Embryonic facial prominence (tissue), 1 donor: ENCODE data around the gene KCNMA1.

ENCODE experiments used
- DNase-seq: peaks from one replicate; pipeline ENCODE4 v3.0.0-alpha.2; 2016; ENCODE audit errors: extremely low spot score

KCNMA1 gene

GRCh38 chr10:77338143-77338542, 299.5 kb downstream of the KCNMA1 start:
- DNase-seq: no peak

- DNase-seq: no peak
Observed at GRCh38 chr10:77334501-77334900, 303.1 kb downstream of the KCNMA1 start.

DNA sequence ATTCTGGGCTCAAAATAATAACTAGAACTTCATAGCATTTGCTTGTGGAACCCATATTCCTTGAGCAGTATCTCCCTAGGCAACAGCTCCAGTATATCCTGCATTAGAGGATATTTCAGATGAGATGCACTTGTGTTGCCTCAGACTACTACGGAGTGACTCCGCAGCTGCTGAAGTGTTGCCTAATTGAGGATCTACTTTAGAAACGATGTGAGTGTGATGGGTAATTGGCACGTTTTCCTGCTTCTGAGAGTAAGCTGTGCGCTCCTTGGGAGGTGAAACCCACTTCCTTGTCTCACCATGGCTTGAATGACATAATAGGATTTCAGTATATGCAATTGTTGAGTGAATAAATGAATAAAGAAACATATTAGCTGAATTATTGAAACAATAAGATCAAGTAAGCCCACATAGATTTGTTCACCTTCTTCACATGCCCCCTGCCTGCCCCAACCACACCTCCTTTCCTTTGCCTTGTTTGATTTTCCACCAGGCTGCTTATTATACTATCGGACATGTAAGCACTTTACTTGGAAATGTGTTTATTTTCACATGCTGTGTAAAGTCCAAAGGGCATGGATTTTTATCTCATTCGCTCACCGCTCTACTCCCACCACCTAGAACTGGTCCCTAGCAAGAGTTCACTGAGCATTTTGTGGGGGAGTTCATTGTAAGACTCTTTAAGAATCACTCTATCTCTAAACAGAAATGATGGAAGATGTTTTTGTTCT, 303.8 kb downstream of the KCNMA1 start:
- no peak for DNase-seq

DNA sequence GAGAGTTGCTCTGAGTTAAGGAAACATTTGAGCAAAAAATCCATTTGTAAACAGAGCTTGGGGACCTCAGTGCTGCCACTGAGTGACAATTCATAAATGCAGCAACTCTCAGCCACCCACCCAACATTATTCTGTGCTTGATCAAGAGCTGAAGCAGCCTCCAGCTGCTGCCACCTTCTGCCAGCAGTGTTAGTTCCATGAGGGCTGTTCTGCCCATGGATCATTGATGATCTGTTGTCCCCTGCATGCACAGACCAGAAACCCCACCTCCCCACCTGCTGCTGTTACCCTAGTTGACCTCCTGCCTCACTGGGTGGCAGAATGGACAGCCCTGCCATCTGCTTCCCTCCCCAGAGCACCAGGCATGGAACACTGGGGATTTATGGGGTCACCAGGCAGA, 305.4 kb downstream of the KCNMA1 start:
- no peak for DNase-seq

DNA sequence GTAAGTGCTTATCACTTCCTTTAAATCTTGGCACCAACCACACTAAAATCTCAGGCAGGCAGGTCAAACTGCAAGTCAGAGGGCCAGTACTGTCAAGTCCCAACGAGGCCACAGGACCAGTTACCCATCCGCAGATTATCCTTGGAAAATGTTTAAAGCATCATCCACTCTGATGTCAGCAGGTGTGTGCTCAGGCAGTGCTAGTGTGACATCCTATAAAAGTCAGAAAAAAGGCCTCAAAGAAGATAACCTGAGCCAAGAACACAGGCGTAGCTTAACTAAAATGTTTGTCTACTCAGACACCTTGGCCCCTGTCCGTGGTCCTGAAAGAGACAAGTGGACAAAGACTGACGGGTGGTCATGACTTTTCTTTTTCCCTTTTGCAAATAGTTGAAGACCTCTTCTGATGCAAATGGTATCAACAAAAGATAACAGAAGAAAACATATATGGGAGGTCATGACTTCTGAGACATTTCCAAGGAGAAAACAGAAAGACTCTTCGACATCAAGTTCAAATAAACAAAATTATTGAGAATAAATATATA, 309.3 kb downstream of the KCNMA1 start:
- no peak for DNase-seq

DNA sequence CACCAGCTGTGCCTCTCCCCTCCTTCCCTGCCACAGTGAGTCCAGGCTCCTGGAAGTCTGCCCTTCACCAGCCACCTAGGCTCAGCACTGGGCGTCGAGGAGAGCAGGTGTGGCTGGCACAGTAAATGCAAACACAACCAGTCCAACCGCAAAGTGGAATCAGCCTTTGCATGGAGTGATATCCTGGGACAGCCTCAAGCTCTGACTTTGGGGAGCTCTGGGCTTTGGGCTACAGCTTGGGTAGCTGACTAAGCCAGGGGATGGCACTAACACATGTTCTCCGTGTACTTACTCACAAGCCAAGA, 312.4 kb downstream of the KCNMA1 start:
- DNase-seq: no peak

DNA sequence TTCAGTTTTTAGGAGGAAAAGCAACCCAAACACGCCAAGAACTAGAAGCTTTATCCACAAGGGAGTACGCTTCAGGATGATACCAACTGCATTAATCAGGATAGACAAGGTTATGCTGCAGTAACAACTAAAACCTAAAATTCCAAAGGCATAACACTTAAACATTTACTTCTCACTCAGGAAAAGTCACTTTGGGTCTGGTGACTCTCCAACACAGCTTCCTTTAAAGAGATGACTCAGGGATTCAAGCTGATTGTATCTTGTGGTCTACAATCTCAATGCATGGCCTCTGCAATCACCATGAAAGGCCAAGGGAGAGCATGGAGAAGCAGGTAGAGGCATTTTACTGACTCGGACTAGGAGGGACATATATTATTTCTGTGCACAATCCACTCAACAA, 315.8 kb downstream of the KCNMA1 start:
- DNase-seq: no peak

DNA sequence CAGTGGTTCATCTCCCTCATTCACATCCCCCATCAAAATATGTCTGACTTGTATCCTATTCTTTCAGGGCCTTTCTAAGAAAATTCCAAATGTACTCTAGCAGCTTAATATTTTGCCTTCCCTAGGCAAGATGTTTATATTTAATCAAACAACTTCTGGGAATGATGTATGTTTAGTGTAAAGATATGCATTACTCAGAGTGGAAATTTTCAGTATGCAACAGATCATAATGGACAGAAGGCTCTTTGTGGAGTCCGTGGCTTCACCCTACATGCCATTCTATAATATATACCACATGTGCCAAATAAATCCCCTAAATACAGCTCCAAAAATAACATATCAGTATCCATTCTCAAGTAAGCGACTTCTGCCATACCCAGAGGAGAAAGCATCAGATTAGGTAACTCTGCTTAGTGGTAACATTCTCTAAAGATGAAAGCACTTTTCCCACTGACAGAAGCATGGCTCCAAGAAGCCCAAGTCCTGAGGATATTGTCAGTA, 316.6 kb downstream of the KCNMA1 start:
- DNase-seq: peak; percentile 9

DNA sequence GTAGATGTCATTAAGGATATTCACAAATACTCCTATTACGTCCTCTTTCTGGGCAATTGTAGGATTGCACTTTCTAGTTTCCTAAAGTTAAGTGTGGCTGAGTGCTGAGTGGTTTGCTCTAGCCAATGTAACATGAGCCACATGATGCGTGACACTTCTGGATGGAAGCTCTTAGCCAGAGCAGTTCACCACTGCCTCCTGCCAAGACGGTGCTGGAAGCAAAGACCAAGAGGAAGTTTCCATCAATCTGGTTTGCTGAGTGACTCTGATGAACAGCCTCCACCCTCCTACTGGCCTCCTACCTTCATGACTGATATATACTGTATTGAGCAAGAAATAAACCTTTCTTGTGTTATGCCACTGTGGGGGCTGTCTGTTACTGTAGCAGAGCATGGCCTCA, 318.1 kb downstream of the KCNMA1 start:
- no peak for DNase-seq

- DNase-seq: no peak
Observed at GRCh38 chr10:77318739-77319138, 318.9 kb downstream of the KCNMA1 start.

DNA sequence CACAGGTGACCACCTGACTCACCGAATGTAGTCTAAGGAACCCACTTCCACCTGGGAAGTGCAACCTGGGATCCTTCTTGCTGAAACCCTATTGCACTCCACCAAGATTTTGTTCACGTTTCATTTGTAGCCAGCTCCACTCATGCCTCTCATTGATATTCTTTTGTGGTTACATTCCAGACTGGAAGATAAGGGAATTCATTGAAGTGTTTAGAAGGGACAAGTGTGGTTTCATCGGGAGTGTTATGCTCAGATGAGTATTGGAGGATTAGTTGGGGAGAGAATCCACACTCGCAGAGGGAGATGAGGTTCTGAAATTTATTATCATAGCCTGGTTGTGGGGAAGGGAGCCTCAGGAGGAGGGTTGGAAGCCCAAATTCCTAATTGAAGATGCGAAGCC, 320.4 kb downstream of the KCNMA1 start:
- DNase-seq: no peak

GRCh38 chr10:77315496-77316129, 322.0 kb downstream of the KCNMA1 start:
- no peak for DNase-seq

GRCh38 chr10:77313066-77313750, 324.4 kb downstream of the KCNMA1 start:
- DNase-seq: no peak

DNA sequence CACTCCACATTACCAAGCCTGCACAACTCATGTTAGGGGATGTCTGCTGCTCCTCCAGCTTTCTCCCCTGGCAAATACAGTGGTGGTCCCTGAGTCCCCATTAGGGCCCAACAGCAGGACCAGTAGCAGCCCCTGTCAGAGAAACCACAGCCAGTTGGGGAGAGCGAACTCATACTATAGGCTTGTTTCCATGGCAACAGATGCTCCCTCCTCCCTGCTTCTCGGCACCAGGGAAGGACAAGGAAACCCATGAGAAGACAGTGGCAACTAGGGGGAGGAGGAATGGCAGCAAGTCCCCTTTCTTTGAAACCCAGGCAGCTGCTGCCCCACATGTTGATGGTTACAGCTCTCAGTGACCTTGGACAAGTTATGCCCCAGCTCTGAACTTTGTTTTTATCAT, 326.4 kb downstream of the KCNMA1 start:
- no peak for DNase-seq

- DNase-seq: no peak
Observed at GRCh38 chr10:77310288-77310840, 327.2 kb downstream of the KCNMA1 start.

DNA sequence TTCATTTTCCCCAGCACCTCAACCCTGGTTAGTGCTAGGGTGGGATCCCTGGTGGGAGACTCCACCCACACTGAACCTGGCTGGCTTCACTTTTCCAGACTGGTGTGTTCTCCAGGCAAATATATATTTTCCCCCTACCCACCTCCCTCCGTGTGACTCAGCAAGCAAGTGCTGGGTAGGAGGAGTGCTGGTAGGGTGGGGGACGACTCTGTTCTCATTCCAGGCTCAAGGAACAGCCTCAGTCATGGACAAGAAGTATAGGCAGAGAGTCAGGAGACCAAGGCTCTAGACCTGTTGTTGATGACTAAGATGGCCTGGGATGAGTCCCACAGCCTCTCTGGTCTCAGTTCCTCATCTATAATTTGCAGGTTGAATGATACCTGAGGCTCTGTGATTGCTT, 328.1 kb downstream of the KCNMA1 start:
- DNase-seq: no peak

- no peak for DNase-seq
Observed at GRCh38 chr10:77309092-77309491, 328.5 kb downstream of the KCNMA1 start.

GRCh38 chr10:77308084-77308732, 329.4 kb downstream of the KCNMA1 start:
- no peak for DNase-seq

- DNase-seq: no peak
Observed at GRCh38 chr10:77306666-77307065, 330.9 kb downstream of the KCNMA1 start.

DNA sequence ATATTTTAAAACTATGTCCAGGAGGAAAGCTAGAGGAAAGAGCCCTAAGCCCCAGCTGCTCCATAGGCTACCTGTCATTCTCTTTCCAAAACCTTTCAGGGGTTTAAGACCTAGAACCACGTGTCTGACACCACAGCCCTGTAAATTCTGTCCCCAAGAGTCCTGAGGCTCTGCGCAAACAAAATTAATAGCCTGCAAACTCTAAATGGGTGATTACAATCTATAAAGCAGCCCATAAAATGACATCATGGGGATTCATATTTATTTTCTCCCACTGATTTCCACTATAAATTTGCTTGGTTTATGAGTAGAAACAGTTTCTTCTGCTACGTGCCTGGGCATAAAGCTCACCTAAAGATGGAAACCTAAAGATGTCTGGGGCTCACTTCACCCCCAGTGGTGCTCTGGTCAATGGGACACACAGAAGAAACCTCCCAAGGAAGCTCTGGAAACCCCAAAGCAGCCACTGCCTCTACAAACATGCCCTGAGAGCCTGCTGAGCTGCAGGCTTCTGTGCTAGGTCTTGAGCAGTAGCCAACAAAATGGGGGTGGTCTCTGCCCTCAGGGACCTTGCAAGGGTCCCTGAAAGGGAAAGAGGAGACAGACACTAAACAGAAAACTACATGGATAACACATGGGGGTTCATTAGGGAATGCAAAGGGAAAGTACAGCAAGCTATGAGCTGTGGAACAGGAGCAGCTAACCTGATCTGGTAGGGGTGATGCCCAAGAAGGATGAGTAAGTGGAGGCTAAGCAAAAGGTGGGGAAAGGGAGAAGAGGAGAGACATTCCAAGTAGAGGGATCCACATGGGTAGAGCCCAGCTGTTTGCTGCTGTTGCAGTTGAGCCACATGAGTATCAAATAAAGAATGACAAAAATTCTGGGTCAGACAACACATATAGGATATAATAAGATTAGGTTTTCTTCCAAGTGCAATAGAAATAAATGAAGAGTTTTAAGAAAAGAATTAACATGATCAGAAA, 331.7 kb downstream of the KCNMA1 start:
- no peak for DNase-seq

- DNase-seq: no peak
Observed at GRCh38 chr10:77304192-77304591, 333.4 kb downstream of the KCNMA1 start.
